ENCODE measurements around the gene TAOK3. TPM values are rescaled to one million over a fixed set of nuclear protein-coding genes. Genes with fewer than 3 reads are reported as not detected.

Gene TAOK3
- total RNA-seq, 3 donors from 2014 or later = 43.5 to 57.8 (median 46.9) TPM

DNA sequence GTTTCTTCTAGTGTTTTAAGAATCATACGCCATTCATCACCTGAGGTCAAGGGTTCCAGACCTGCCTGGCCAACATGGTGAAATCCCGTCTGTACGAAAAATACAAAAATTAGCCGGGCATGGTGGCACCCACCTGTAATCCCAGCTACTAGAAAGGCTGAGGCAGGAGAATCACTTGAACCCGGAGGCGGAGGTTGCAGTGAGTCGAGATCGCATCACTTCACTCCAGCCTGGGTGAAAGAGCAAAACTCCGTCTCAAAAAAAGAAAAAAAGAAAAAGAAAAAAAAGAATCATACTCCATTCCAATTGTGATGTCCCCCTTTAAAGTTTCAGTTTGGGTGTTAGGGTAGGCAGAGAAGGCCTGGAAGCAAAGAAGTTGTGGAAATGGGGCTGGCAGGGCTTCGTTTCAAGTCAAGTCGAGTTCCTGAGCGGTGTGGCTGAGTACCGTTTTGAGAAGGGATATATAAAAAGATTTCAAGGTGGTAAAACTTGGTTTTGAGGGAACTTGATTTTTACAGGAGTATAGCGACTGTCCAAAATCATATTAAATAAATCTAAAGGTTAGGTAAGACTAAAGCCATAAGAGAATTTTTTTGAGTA lies 1.5 kb upstream of the TAOK3 start:
- Histone ChIP-seq H3K4me3 (peak overlapping the region in 1 of 3 donors; percentile 75), H3K4me1 (peaks cover 0 to 15% of the 10 kb centered on the region in 2 donors), H3K27ac (peak overlapping the region; percentile 15 to 31), H3K27me3 (no peaks in the 10 kb centered on the region), H3K9me3 (no peaks in the 10 kb centered on the region), H3K36me3 (no peaks in the 10 kb centered on the region)
- intact Hi-C loops (cut with DNase I; ENCODE audit: low total_unique reads) = loop anchor here (2.0 kb wide), 1 partner anchor 191 kb away; no protein-coding TSS in a partner anchor
- DNase-seq (ENCODE audit: low spot score in 2 of 2) = no peak
- TF ChIP-seq POLR2AphosphoS5 (IDR thresholded peaks at IDR 0.05) (no peak), POLR2A (IDR thresholded peaks at IDR 0.05) (no peak)
- TF ChIP-seq, protein P1, sequence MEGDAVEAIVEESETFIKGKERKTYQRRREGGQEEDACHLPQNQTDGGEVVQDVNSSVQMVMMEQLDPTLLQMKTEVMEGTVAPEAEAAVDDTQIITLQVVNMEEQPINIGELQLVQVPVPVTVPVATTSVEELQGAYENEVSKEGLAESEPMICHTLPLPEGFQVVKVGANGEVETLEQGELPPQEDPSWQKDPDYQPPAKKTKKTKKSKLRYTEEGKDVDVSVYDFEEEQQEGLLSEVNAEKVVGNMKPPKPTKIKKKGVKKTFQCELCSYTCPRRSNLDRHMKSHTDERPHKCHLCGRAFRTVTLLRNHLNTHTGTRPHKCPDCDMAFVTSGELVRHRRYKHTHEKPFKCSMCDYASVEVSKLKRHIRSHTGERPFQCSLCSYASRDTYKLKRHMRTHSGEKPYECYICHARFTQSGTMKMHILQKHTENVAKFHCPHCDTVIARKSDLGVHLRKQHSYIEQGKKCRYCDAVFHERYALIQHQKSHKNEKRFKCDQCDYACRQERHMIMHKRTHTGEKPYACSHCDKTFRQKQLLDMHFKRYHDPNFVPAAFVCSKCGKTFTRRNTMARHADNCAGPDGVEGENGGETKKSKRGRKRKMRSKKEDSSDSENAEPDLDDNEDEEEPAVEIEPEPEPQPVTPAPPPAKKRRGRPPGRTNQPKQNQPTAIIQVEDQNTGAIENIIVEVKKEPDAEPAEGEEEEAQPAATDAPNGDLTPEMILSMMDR (IDR thresholded peaks at IDR 0.05) = no peak

DNA sequence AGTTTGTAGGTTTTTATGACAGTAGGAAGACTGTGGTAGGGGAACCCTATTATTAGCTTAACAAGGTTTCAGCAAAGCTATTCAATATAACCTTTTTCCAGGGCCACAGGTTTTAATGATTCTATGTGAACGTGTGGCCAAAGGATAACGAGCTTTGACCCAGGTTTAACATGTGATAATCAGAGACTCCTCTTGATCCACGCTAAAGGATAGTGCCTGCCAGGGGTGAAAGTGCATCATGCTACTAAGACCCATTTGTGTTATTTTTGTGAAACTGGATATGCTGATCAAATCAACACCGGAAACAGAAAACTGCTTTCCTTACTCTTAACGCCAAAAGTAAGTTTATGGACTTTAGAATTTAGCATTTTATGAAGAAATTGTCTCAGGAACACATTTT lies 909 bp upstream of the TAOK3 start:
- Histone ChIP-seq H3K27me3 (no peaks in the 10 kb centered on the region), H3K27ac (peak overlapping the region; percentile 60 to 88), H3K4me3 (peak overlapping the region; percentile 75 to 88 (median 86)), H3K36me3 (no peaks in the 10 kb centered on the region), H3K4me1 (peaks cover 0 to 15% of the 10 kb centered on the region in 2 donors), H3K9me3 (no peaks in the 10 kb centered on the region)
- intact Hi-C loops (cut with DNase I; ENCODE audit: low total_unique reads) = loop anchor here (2.0 kb wide), 1 partner anchor 191 kb away; no protein-coding TSS in a partner anchor
- DNase-seq (ENCODE audit: low spot score in 2 of 2) = no peak
- no peak for TF ChIP-seq POLR2A (IDR thresholded peaks at IDR 0.05)
- TF ChIP-seq, protein P1 (IDR thresholded peaks at IDR 0.05) = no peak
- TF ChIP-seq POLR2AphosphoS5 (IDR thresholded peaks at IDR 0.05) = no peak

DNA sequence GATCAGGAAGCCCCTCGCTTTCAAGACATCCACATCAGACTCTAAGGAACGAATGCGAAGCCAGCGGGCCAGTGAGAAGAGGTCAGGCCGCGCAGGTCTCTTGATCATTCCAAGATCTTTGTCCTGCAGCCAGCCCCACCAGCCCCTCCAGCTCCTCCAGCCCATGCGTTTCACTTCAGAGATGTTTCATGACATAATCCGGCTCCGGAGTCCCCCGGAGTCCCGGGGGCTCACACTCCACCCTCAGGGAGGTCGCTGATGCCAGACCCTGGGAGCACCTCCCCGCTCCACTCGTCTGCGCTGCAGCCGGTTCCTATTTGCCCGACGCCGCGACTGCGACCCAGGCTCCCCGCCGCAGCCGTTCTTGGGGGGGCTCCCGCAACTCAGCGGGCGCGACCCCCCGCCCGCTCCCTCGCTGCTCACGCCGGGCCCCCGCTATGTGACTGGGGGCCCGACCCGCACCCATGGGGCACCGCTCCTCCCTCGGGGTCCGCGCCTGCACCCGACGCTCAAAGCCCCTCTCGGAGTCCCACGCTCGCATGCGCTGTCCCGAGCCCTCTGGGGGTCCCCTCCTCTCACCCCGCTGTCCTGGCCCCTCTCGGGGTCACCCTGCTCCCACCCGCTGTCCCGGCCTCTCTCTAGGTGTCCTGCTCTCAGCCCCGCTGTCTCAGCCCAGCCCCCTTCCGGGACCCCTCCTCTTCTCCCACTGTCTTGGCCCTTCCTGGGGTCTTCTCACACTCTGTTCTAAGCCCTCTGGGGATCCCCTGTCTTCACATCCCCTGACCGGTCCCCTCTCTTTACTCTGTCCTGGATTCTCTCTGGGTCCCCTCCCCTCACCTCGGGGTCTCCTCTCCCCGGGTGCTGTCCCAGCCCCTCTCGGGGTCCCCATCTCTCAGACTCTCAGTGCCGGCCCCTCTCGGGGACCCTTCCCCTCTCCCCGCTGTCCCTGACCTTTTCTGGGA lies 1.1 kb downstream of the TAOK3 start:
- peak overlapping the region; percentile 75 to 88 (median 86) for H3K4me3 ChIP-seq
- H3K36me3 ChIP-seq = no peaks in the 10 kb centered on the region
- H3K9me3 ChIP-seq = no peaks in the 10 kb centered on the region
- peak overlapping the region; percentile 56 to 88 for H3K27ac ChIP-seq
- H3K4me1 ChIP-seq = peaks cover 0 to 15% of the 10 kb centered on the region in 2 donors
- intact Hi-C loops (cut with DNase I; ENCODE audit: low total_unique reads) = no loop called here
- no peaks in the 10 kb centered on the region for H3K27me3 ChIP-seq
- DNase-seq (ENCODE audit: low spot score in 2 of 2) = no peak
- TF ChIP-seq POLR2AphosphoS5 (IDR thresholded peaks at IDR 0.05) = no peak
- TF ChIP-seq POLR2A (IDR thresholded peaks at IDR 0.05) = no peak
- TF ChIP-seq, protein P1 (IDR thresholded peaks at IDR 0.05) = no peak

DNA sequence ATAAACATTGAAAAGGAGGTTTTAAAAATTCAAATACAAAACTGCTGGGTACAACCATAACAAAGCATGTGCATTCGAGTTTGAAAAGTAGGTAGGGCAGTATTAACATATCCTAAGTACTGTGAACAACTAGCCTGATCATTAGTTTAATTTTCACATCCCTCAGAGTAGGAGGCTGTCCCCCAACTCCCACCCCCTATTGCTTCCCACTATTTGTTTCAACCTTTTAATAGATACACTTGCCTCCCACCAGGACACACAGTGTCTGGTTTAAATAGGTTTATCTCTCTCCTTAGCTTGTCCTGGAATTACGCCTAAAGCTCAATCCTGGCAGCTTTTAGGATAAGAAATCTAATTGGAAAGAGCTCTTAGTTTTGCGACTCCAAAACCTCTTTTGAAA lies 2.1 kb downstream of the TAOK3 start:
- Histone ChIP-seq H3K27me3 (no peaks in the 10 kb centered on the region), H3K4me3 (peak overlapping the region; percentile 75 to 88 (median 86)), H3K36me3 (no peaks in the 10 kb centered on the region), H3K4me1 (peaks cover 0 to 10% of the 10 kb centered on the region in 2 donors), H3K27ac (no peak overlapping the region), H3K9me3 (no peaks in the 10 kb centered on the region)
- TF ChIP-seq, protein P1 (IDR thresholded peaks at IDR 0.05) = no peak
- TF ChIP-seq POLR2A (IDR thresholded peaks at IDR 0.05) (no peak), POLR2AphosphoS5 (IDR thresholded peaks at IDR 0.05) (no peak)
- intact Hi-C loops (cut with DNase I; ENCODE audit: low total_unique reads) = no loop called here
- DNase-seq (ENCODE audit: low spot score in 2 of 2) = no peak

DNA sequence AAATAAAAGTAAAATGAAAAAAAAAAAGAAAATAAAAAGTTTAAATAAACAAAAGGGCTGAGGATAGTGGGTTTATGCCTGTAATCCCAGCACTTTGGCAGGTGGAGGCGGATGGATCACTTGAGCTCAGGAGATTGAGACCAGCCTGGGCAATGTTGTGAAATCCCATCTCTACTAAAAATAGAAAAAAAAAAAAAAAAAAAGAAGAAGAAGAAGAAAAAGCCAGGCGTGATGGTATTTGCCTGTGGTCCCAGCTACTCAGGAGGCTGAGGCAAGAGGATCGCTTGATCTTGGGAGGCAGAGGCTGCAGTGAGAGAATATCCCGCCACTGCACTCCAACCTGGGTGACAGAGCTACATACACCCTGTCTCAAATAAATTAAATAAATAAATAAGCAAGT lies 3.9 kb downstream of the TAOK3 start:
- Histone ChIP-seq H3K4me3 (no peak overlapping the region), H3K9me3 (no peaks in the 10 kb centered on the region), H3K4me1 (peaks cover 0 to 8% of the 10 kb centered on the region in 2 donors), H3K27me3 (no peaks in the 10 kb centered on the region), H3K27ac (no peak overlapping the region), H3K36me3 (no peaks in the 10 kb centered on the region)
- TF ChIP-seq POLR2A (IDR thresholded peaks at IDR 0.05) (no peak), POLR2AphosphoS5 (IDR thresholded peaks at IDR 0.05) (no peak)
- TF ChIP-seq, protein P1 (IDR thresholded peaks at IDR 0.05) = no peak
- intact Hi-C loops (cut with DNase I; ENCODE audit: low total_unique reads) = no loop called here
- no peak for DNase-seq (ENCODE audit: low spot score in 2 of 2)

Measured in breast epithelium (tissue), 4 donors.